Measurements from ENCODE around the gene ANGEL1.

ANGEL1 gene

GRCh38 chr14:76830556-76830955 lies 17.9 kb upstream of the ANGEL1 start:
- Mint-ChIP-seq H3K36me3 (ENCODE audit: low read depth) (no peaks in the 10 kb centered on the region), H3K27ac (no peak overlapping the region), H3K9me3 (no peaks in the 10 kb centered on the region), H3K27me3 (ENCODE audit: low read depth) (peaks cover 5% of the 10 kb centered on the region), H3K4me3 (no peak overlapping the region), H3K4me1 (ENCODE audit: low read depth) (no peaks in the 10 kb centered on the region)
- DNase-seq (ENCODE audit: low spot score) = no peak

- Mint-ChIP-seq H3K9me3 (no peaks in the 10 kb centered on the region), H3K36me3 (ENCODE audit: low read depth) (no peaks in the 10 kb centered on the region), H3K27me3 (ENCODE audit: low read depth) (peaks cover 8% of the 10 kb centered on the region), H3K27ac (no peak overlapping the region), H3K4me3 (no peak overlapping the region), H3K4me1 (ENCODE audit: low read depth) (no peaks in the 10 kb centered on the region)
- DNase-seq (ENCODE audit: low spot score) = no peak
These were observed 17.2 kb upstream of the ANGEL1 start for GRCh38 chr14:76829650-76830421.

- no peak for DNase-seq (ENCODE audit: low spot score)
- Mint-ChIP-seq H3K36me3 (ENCODE audit: low read depth) (no peaks in the 10 kb centered on the region), H3K9me3 (no peaks in the 10 kb centered on the region), H3K4me3 (no peak overlapping the region), H3K27me3 (ENCODE audit: low read depth) (peaks cover 8% of the 10 kb centered on the region), H3K4me1 (ENCODE audit: low read depth) (no peaks in the 10 kb centered on the region), H3K27ac (no peak overlapping the region)
These were observed 16.3 kb upstream of the ANGEL1 start for GRCh38 chr14:76829013-76829365.

GRCh38 chr14:76828339-76829012 lies 15.8 kb upstream of the ANGEL1 start:
- H3K36me3 Mint-ChIP-seq (ENCODE audit: low read depth) = no peaks in the 10 kb centered on the region
- no peak for DNase-seq (ENCODE audit: low spot score)

GRCh38 chr14:76827696-76828296 lies 15.1 kb upstream of the ANGEL1 start:
- no peak for DNase-seq (ENCODE audit: low spot score)
- peaks cover 6% of the 10 kb centered on the region for H3K27me3 Mint-ChIP-seq (ENCODE audit: low read depth)
- H3K36me3 Mint-ChIP-seq (ENCODE audit: low read depth) = no peaks in the 10 kb centered on the region
- no peak overlapping the region for H3K27ac Mint-ChIP-seq
- H3K4me1 Mint-ChIP-seq (ENCODE audit: low read depth) = no peaks in the 10 kb centered on the region
- no peaks in the 10 kb centered on the region for H3K9me3 Mint-ChIP-seq
- H3K4me3 Mint-ChIP-seq = no peak overlapping the region

More at GRCh38 chr14:76828339-76829012, 15.8 kb upstream of the ANGEL1 start:
- Mint-ChIP-seq H3K27me3 (ENCODE audit: low read depth) (peaks cover 8% of the 10 kb centered on the region), H3K4me1 (ENCODE audit: low read depth) (no peaks in the 10 kb centered on the region), H3K4me3 (no peak overlapping the region), H3K9me3 (no peaks in the 10 kb centered on the region), H3K27ac (no peak overlapping the region)

- Mint-ChIP-seq H3K27me3 (ENCODE audit: low read depth) (peaks cover 6% of the 10 kb centered on the region), H3K36me3 (ENCODE audit: low read depth) (no peaks in the 10 kb centered on the region), H3K4me3 (no peak within 1 kb of the TSS), H3K9me3 (no peaks in the 10 kb centered on the region), H3K27ac (no peak within 1 kb of the TSS), H3K4me1 (ENCODE audit: low read depth) (no peaks in the 10 kb centered on the region)
- no peak for DNase-seq (ENCODE audit: low spot score)
These were observed 13.4 kb upstream of the ANGEL1 start, which contains the start of gene LRRC74A for GRCh38 chr14:76826122-76826521. Gene LRRC74A, plus strand, starts transcription at chr14:76826408. Its CDS starts 290 bp downstream, at chr14:76826698.

- H3K27me3 Mint-ChIP-seq (ENCODE audit: low read depth) = peaks cover 15% of the 10 kb centered on the region
- H3K4me1 Mint-ChIP-seq (ENCODE audit: low read depth) = no peaks in the 10 kb centered on the region
- no peaks in the 10 kb centered on the region for H3K36me3 Mint-ChIP-seq (ENCODE audit: low read depth)
- no peaks in the 10 kb centered on the region for H3K9me3 Mint-ChIP-seq
- DNase-seq (ENCODE audit: low spot score) = no peak
- H3K27ac Mint-ChIP-seq = no peak overlapping the region
- no peak overlapping the region for H3K4me3 Mint-ChIP-seq
These were observed 8.0 kb upstream of the ANGEL1 start for GRCh38 chr14:76820700-76821099.

GRCh38 chr14:76814726-76815645 lies 2.3 kb upstream of the ANGEL1 start:
- H3K4me1 Mint-ChIP-seq (ENCODE audit: low read depth) = peaks cover 21% of the 10 kb centered on the region
- no peak for DNase-seq (ENCODE audit: low spot score)
- no peak overlapping the region for H3K27ac Mint-ChIP-seq
- peaks cover 3% of the 10 kb centered on the region for H3K27me3 Mint-ChIP-seq (ENCODE audit: low read depth)
- H3K4me3 Mint-ChIP-seq = no peak overlapping the region
- no peaks in the 10 kb centered on the region for H3K36me3 Mint-ChIP-seq (ENCODE audit: low read depth)
- H3K9me3 Mint-ChIP-seq = no peaks in the 10 kb centered on the region

GRCh38 chr14:76812093-76812421 lies 625 bp downstream of the ANGEL1 start:
- Mint-ChIP-seq H3K9me3 (no peaks in the 10 kb centered on the region), H3K4me1 (ENCODE audit: low read depth) (peaks cover 21% of the 10 kb centered on the region), H3K27me3 (ENCODE audit: low read depth) (no peaks in the 10 kb centered on the region), H3K4me3 (peak overlapping the region; percentile 95), H3K27ac (peak overlapping the region; percentile 85), H3K36me3 (ENCODE audit: low read depth) (peaks cover 5% of the 10 kb centered on the region)
- DNase-seq (ENCODE audit: low spot score) = no peak

- Mint-ChIP-seq H3K4me3 (peak overlapping the region; percentile 95), H3K36me3 (ENCODE audit: low read depth) (peaks cover 5% of the 10 kb centered on the region), H3K27me3 (ENCODE audit: low read depth) (no peaks in the 10 kb centered on the region), H3K4me1 (ENCODE audit: low read depth) (peaks cover 21% of the 10 kb centered on the region), H3K27ac (peak overlapping the region; percentile 68), H3K9me3 (no peaks in the 10 kb centered on the region)
- DNase-seq (ENCODE audit: low spot score) = no peak
These were observed 1.1 kb downstream of the ANGEL1 start for GRCh38 chr14:76811561-76811960.

GRCh38 chr14:76810953-76811400 lies 1.7 kb downstream of the ANGEL1 start:
- peaks cover 5% of the 10 kb centered on the region for H3K36me3 Mint-ChIP-seq (ENCODE audit: low read depth)
- no peaks in the 10 kb centered on the region for H3K27me3 Mint-ChIP-seq (ENCODE audit: low read depth)
- H3K27ac Mint-ChIP-seq = peak overlapping the region; percentile 68
- H3K9me3 Mint-ChIP-seq = no peaks in the 10 kb centered on the region
- no peak for DNase-seq (ENCODE audit: low spot score)
- H3K4me3 Mint-ChIP-seq = peak overlapping the region; percentile 95
- H3K4me1 Mint-ChIP-seq (ENCODE audit: low read depth) = peaks cover 21% of the 10 kb centered on the region

GRCh38 chr14:76810525-76810924 lies 2.2 kb downstream of the ANGEL1 start:
- no peak for DNase-seq (ENCODE audit: low spot score)
- Mint-ChIP-seq H3K4me3 (peak overlapping the region; percentile 95), H3K27ac (peak overlapping the region; percentile 39), H3K4me1 (ENCODE audit: low read depth) (peaks cover 21% of the 10 kb centered on the region), H3K36me3 (ENCODE audit: low read depth) (peaks cover 5% of the 10 kb centered on the region), H3K27me3 (ENCODE audit: low read depth) (no peaks in the 10 kb centered on the region), H3K9me3 (no peaks in the 10 kb centered on the region)

- H3K9me3 Mint-ChIP-seq = no peaks in the 10 kb centered on the region
- H3K27me3 Mint-ChIP-seq (ENCODE audit: low read depth) = no peaks in the 10 kb centered on the region
- H3K4me1 Mint-ChIP-seq (ENCODE audit: low read depth) = peaks cover 21% of the 10 kb centered on the region
- no peak overlapping the region for H3K27ac Mint-ChIP-seq
- peaks cover 6% of the 10 kb centered on the region for H3K36me3 Mint-ChIP-seq (ENCODE audit: low read depth)
- no peak overlapping the region for H3K4me3 Mint-ChIP-seq
- no peak for DNase-seq (ENCODE audit: low spot score)
These were observed 3.7 kb downstream of the ANGEL1 start for GRCh38 chr14:76808990-76809389.

Measured in T-helper 2 cell treated with Interferon-gamma antibody and Interleukin-4, amounts not matched to agents 5 μg/mL and 100 μg/mL, for 36 hours (primary cell).